ENCODE results near the gene TMEM247. TPM values are rescaled to one million over a fixed set of nuclear protein-coding genes. Genes with fewer than 3 reads are reported as not detected.
A peak's percentile ranks its signal among the peaks of the same experiment; 100 is the strongest.

TMEM247 gene
- total RNA-seq, 1 experiment from 2014 or later: not detected

- no peak overlapping the region for H3K27ac ChIP-seq (ENCODE audit: insufficient read length, low read depth, low read length)
- H3K36me3 Mint-ChIP-seq (ENCODE audit: insufficient read depth in 1 of 3, low read depth in 3 of 3): no peaks in the 10 kb centered on the region
Observed at GRCh38 chr2:46434851-46435273, 44.5 kb upstream of the TMEM247 start.

More at GRCh38 chr2:46434851-46435273, 44.5 kb upstream of the TMEM247 start:
- Mint-ChIP-seq H3K4me1 (peaks cover 10 to 12% of the 10 kb centered on the region in 2 experiments), H3K4me3 (no peak overlapping the region), H3K9me3 (no peaks in the 10 kb centered on the region), H3K27ac (peak overlapping the region in 1 of 3 experiments; percentile 93; a peak in 2 of 7 replicates), H3K27me3 (ENCODE audit: low read depth) (0 out of 2 replicates have a peak, but pooled peaks cover 1% of the 10 kb centered on the region)
- TF ChIP-seq, protein P1, sequence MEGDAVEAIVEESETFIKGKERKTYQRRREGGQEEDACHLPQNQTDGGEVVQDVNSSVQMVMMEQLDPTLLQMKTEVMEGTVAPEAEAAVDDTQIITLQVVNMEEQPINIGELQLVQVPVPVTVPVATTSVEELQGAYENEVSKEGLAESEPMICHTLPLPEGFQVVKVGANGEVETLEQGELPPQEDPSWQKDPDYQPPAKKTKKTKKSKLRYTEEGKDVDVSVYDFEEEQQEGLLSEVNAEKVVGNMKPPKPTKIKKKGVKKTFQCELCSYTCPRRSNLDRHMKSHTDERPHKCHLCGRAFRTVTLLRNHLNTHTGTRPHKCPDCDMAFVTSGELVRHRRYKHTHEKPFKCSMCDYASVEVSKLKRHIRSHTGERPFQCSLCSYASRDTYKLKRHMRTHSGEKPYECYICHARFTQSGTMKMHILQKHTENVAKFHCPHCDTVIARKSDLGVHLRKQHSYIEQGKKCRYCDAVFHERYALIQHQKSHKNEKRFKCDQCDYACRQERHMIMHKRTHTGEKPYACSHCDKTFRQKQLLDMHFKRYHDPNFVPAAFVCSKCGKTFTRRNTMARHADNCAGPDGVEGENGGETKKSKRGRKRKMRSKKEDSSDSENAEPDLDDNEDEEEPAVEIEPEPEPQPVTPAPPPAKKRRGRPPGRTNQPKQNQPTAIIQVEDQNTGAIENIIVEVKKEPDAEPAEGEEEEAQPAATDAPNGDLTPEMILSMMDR (conservative IDR thresholded peaks at IDR 0.05): no peak
- Histone ChIP-seq H2BK20ac (ENCODE audit: low read depth, low read length, poor library complexity, severe bottlenecking) (no peak overlapping the region), H4K91ac (ENCODE audit: insufficient read length, low read depth, low read length) (no peak overlapping the region), H3K9me3 (ENCODE audit: control insufficient read depth, low read depth, low read length) (no peaks in the 10 kb centered on the region), H3K4me2 (ENCODE audit: insufficient read depth, insufficient read length, low read length) (no peak overlapping the region), H3K4ac (ENCODE audit: low read depth, low read length) (no peak overlapping the region), H4K5ac (ENCODE audit: insufficient read length, low read depth, low read length) (no peak overlapping the region), H2AFZ (ENCODE audit: low read length) (no peak overlapping the region), H3K18ac (ENCODE audit: insufficient read length, low read depth, low read length) (no peak overlapping the region), H3T11ph (ENCODE audit: low read length) (no peak overlapping the region), H3K27me3 (ENCODE audit: insufficient read depth, low read length) (no peaks in the 10 kb centered on the region), H3K23me2 (ENCODE audit: insufficient read length, low read depth, low read length, poor library complexity, severe bottlenecking) (no peaks in the 10 kb centered on the region), H2BK5ac (ENCODE audit: insufficient read length, low read length) (no peak overlapping the region), H2BK120ac (ENCODE audit: low read depth, low read length, poor library complexity, severe bottlenecking) (no peak overlapping the region), H2BK12ac (ENCODE audit: insufficient read length, low read depth, low read length) (no peak overlapping the region), H3K9ac (ENCODE audit: extremely low read depth, insufficient read length, low read length) (no peak overlapping the region), H3K14ac (ENCODE audit: insufficient read depth, low read length) (no peak overlapping the region), H3K79me2 (ENCODE audit: insufficient read depth, low read length) (no peaks in the 10 kb centered on the region), H2AK5ac (ENCODE audit: insufficient read length, low read length) (no peak overlapping the region), H3K23ac (ENCODE audit: insufficient read length, low read depth, low read length) (no peak overlapping the region), H2BK15ac (ENCODE audit: low read depth, low read length) (no peak overlapping the region), H3K79me1 (ENCODE audit: insufficient read depth, low read depth, low read length, poor library complexity, severe bottlenecking) (no peaks in the 10 kb centered on the region), H3K56ac (ENCODE audit: insufficient read length, low read depth, low read length) (no peak overlapping the region), H4K20me1 (ENCODE audit: control insufficient read depth, insufficient read depth, insufficient read length) (no peaks in the 10 kb centered on the region), H3K4me1 (ENCODE audit: insufficient read depth, low read length) (no peaks in the 10 kb centered on the region; the same call in 1 of the 2 replicates), H4K8ac (replicated peaks; ENCODE audit: insufficient read length, low read depth, low read length) (no peak overlapping the region)
- no CpG with 5 or more reads among the region's 3 CpGs for WGBS (ENCODE audit: extremely low coverage, insufficient read length, low lambda C conversion rate)
- DNase-seq: no peak

All from H9 (cell line).